Measurements from ENCODE around the gene FKRP.

Gene FKRP

GRCh38 chr19:46732172-46732938, 13.5 kb upstream of the FKRP start:
- DNase-seq: no peak

- no peak for DNase-seq
Observed at GRCh38 chr19:46732966-46733689, 12.7 kb upstream of the FKRP start.

- DNase-seq: no peak
Observed at GRCh38 chr19:46733690-46734292, 12.1 kb upstream of the FKRP start.

DNA sequence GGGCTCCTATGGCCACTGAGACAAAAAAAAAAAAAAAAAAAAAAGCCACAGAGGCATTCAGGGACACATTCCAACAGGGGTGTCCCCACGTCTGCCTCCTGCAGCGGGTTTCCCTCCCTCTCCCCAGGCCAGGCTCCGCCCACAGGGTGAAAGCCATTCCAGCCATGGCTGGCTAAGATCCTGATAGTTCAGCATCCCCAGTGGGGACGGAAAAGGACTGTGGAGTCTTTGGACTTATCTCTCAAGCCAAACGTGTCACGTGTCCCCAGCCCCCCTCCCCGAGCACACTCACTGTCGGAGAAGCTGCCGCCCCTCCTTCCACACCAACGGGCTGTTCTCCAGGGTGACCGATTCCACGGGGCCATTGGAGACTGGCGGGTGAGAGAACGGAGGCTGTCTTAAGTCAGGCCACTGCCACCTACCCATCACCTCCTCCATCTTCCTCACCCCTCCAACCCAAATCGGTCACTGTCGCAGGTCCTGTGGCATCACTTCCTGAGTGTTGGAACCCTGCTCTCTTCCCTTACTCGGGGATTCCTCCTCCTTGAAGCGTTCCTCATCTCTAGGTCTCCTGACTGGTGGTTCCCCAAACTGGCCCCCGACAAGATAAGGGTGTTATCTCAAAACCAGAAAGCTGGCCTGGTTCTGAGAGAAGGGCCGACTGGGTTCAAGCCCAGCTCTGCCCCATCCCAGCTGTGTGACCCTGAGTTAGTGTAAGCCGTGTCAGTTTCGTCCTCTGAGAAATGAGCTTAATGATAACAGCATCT, 9.1 kb upstream of the FKRP start:
- DNase-seq: peak; percentile 92

- DNase-seq: no peak
Observed at GRCh38 chr19:46737298-46737654, 8.6 kb upstream of the FKRP start.

DNA sequence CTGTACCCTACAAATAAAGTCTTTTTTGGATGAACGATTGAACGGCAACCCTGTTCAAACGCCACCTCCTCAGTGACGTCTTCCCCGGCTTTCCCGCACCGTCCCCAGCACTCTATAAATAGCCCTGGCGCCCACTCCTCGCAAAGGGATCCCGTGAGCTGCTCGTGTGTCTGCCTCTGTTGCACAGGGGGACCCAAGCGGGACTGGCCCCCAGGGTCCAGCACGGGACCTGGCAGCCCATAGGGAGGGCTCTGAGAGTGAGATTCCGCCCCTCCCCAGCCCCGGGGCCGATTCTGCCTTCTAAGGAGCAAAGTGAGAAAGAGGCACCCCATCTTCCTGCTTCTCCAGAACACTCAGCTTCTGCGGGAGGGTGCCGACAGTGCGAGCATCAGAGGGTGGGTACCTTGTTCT, 8.1 kb upstream of the FKRP start:
- DNase-seq: no peak

DNA sequence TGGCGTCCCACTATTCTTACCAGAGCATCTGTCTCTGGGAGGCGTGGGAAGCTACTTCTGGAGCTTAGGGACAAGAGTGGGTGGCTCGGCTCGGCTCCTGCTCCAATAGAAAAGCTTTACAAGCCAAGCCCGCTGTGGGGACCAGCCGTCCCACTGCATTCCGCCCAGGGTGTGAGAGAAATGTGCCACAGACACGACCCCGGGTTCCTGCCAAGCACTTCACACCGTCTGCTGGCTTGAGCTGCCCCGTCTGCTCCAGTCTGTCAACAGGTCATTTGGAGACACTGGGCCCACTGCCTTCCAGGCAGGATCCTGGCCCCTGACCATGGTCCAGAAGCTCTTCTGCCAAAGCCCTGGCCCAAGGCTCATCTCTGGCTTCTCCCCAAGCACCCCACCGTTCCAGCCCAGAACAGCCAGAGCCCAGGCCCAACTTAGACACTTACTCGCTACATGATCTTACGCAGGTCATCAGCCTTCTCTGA, 6.5 kb upstream of the FKRP start:
- DNase-seq: no peak

- no peak for DNase-seq
Observed at GRCh38 chr19:46741447-46741846, 4.4 kb upstream of the FKRP start.

DNA sequence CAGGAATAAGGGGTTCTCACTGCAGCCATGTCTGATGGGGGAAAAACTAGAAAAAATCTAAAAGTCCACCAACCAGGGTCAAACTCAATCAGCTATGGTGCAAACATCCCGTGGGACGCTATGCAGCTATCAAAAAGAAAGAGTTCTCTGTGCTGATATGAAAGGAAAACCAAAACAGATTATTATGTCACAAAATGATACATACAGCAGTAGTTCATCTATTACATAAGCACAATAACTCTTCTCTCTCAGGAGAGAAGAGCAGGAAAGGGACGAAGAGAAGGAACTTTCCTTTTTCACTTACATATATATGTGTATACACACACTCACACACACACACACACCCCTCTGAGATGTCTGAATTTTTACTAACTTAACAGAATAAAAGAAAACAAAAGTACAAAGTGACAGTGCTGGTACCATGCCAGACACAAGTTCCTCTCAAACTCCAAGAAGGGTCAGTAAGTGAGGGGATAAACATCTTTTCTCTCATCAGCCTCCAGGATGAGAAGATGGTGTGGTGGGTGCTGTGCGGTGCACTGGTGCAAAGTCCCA, 2.9 kb upstream of the FKRP start:
- DNase-seq: no peak

GRCh38 chr19:46744005-46744691, 1.7 kb upstream of the FKRP start:
- peak; percentile 19 for DNase-seq

GRCh38 chr19:46745030-46745429, 827 bp upstream of the FKRP start:
- no peak for DNase-seq

DNA sequence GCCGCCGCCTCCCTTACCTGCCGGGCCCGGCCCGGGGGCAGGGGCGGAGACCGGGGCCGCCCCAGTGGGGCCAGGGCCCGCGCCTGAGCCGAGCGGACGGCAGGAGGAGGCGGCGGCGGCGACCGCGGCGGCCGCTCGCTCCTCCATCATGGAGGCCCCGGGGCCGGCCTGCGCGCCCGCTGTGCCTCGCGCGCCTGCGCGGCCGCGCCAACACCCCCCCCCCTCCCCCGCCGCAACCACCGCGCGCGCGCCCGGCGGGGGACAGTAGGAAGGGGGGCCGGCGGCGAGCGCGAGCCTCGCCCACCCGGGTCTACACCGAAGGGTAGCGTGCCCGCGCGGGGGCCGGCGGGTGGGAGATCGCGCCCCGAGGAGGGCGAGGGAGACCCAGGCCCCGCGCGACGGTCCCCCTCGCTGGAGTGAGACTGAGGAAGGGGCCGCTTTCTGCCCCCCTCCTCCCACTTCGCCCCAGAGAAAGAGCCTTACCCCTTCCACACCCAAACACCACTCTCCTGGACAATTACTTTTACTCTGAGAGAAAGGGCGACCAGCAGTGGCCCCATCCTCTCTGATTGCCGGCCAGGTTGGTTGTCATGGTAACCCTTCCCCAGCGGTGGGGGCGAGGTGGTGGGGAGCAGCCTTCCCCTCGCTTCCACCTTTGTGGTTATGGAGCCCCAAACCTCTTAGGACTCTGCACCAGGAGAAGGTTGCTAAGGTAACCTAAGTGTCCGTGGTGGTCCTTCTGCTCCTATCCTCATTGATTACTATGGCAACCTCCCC, 612 bp downstream of the FKRP start, which contains the start of gene STRN4:
Gene STRN4 (minus strand): TSS at position 170 of the 777 bp plus-strand sequence. CDS start 20 bp downstream, at position 150.
- DNase-seq: peak; percentile 57

GRCh38 chr19:46748325-46749109, 2.7 kb downstream of the FKRP start:
- peak; percentile 82 for DNase-seq

- peak; percentile 78 for DNase-seq
Observed at GRCh38 chr19:46753420-46754155, 7.7 kb downstream of the FKRP start.

- DNase-seq: no peak
Observed at GRCh38 chr19:46755077-46755852, 9.4 kb downstream of the FKRP start.

DNA sequence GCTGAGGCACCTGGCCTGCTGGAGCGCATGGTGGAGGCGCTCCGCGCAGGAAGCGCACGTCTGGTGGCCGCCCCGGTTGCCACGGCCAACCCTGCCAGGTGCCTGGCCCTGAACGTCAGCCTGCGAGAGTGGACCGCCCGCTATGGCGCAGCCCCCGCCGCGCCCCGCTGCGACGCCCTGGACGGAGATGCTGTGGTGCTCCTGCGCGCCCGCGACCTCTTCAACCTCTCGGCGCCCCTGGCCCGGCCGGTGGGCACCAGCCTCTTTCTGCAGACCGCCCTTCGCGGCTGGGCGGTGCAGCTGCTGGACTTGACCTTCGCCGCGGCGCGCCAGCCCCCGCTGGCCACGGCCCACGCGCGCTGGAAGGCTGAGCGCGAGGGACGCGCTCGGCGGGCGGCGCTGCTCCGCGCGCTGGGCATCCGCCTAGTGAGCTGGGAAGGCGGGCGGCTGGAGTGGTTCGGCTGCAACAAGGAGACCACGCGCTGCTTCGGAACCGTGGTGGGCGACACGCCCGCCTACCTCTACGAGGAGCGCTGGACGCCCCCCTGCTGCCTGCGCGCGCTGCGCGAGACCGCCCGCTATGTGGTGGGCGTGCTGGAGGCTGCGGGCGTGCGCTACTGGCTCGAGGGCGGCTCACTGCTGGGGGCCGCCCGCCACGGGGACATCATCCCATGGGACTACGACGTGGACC, 10.1 kb downstream of the FKRP start:
- no peak for DNase-seq

DNA sequence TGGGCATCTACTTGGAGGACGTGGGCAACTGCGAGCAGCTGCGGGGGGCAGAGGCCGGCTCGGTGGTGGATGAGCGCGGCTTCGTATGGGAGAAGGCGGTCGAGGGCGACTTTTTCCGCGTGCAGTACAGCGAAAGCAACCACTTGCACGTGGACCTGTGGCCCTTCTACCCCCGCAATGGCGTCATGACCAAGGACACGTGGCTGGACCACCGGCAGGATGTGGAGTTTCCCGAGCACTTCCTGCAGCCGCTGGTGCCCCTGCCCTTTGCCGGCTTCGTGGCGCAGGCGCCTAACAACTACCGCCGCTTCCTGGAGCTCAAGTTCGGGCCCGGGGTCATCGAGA, 10.7 kb downstream of the FKRP start:
- DNase-seq: no peak

DNA sequence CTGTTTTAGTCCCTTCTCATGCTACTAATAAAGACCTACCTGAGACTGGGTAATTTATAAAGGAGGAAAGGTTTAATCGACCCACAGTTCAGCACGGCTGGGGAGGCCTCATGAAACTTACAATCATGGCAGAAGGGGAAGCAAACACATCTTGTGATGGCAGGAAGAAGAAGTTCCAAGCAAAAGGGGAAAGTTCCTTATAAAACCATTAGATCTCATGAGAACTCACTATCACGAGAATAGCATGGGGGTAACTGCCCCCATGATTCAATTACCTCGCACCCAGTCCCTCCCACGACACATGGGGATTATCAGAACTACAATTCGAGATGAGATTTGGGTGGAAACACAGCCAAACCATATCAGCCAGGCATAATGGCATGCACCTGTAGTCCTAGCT, 13.3 kb downstream of the FKRP start:
- no peak for DNase-seq

Data from hematopoietic multipotent progenitor cell treated with erythropoietin and hydrocortisone succinate and interleukin-3 and kit ligand, for 8 days (in vitro differentiated cells).